Cardiac muscle cell (in vitro differentiated cells and primary cell): ENCODE data around the gene TGM1. TPM values are rescaled to one million over a fixed set of nuclear protein-coding genes. Genes with fewer than 3 reads are reported as not detected.

ENCODE experiments used
- DNase-seq, 2 donors: peaks; one replicate each; pipeline versions ENCODE4 v3.0.0 to v3.0.0-alpha.2; 2010 to 2017; ENCODE audit warnings: low read depth in 1 of 2, low spot score in 1 of 2
- H3K27ac ChIP-seq: fragments of 200-600 bp; sonication (generic); 2 replicates; pipeline ENCODE4 v1.5.1; 2016
- H3K27me3 ChIP-seq: fragments of 200-600 bp; sonication (generic); 2 replicates; pipeline ENCODE4 v1.6.0; 2016; ENCODE audit warnings: control low read depth
- H3K36me3 ChIP-seq: fragments of 200-600 bp; sonication (generic); 2 replicates; pipeline ENCODE4 v1.5.1; 2016; ENCODE audit warnings: control low read depth
- H3K4me1 ChIP-seq: fragments of 200-600 bp; sonication (generic); 2 replicates; pipeline ENCODE4 v1.8.1; 2017; ENCODE audit warnings: low read depth, mild to moderate bottlenecking, mixed run types
- H3K4me3 ChIP-seq: fragments of 200-600 bp; sonication (generic); 2 replicates; pipeline ENCODE4 v1.5.1; 2016; ENCODE audit warnings: mild to moderate bottlenecking
- H3K9me3 ChIP-seq: fragments of 200-600 bp; sonication (generic); 2 replicates; pipeline ENCODE4 v1.5.1; 2017; ENCODE audit warnings: low read depth, mild to moderate bottlenecking, control low read depth
- CTCF ChIP-seq: IDR thresholded peaks from 2 replicates; pipeline ENCODE4 v1.5.1; 2012; ENCODE audit warnings: low read depth, mild to moderate bottlenecking, low read length
- polyA plus RNA-seq: library from polyadenylated mRNA; unstranded; fragments of >200 nt; fragmentation: Nextera tagmentation; extraction: Ambion mirVana; gene quantifications from 2 replicates; pipeline ENCODE4 v1.2.1, GENCODE V29; 2016
- total RNA-seq: library from RNA; depleted of rRNA; stranded (reverse); fragments of >200 nt; gene quantifications from 2 replicates; pipeline ENCODE4 v1.2.3, GENCODE V29; 2016

The TGM1 gene
- total and polyA plus RNA-seq, 2 experiments from 2014 or later = 1.7 TPM; not detected in 1

- H3K36me3 ChIP-seq = no peaks in the 10 kb centered on the region
- DNase-seq = no peak
- no peaks in the 10 kb centered on the region for H3K9me3 ChIP-seq
- no peaks in the 10 kb centered on the region for H3K27me3 ChIP-seq
- no peak overlapping the region for H3K27ac ChIP-seq
- H3K4me3 ChIP-seq = no peak overlapping the region
- peaks cover 18% of the 10 kb centered on the region for H3K4me1 ChIP-seq
- no peak for TF ChIP-seq CTCF
Measured at GRCh38 chr14:24258548-24259265, 4.3 kb downstream of the TGM1 start.

GRCh38 chr14:24258119-24258518 is 4.9 kb downstream of the TGM1 start:
- TF ChIP-seq CTCF = no peak
- H3K27me3 ChIP-seq = no peaks in the 10 kb centered on the region
- peaks cover 18% of the 10 kb centered on the region for H3K4me1 ChIP-seq
- H3K4me3 ChIP-seq = no peak overlapping the region
- H3K27ac ChIP-seq = no peak overlapping the region
- H3K36me3 ChIP-seq = no peaks in the 10 kb centered on the region
- no peak for DNase-seq
- no peaks in the 10 kb centered on the region for H3K9me3 ChIP-seq

GRCh38 chr14:24256960-24257359 is 6.0 kb downstream of the TGM1 start:
- no peak for TF ChIP-seq CTCF
- no peak for DNase-seq
- H3K27me3 ChIP-seq = no peaks in the 10 kb centered on the region

GRCh38 chr14:24255931-24256711 is 6.9 kb downstream of the TGM1 start:
- DNase-seq = no peak
- no peak for TF ChIP-seq CTCF
- Histone ChIP-seq H3K36me3 (no peaks in the 10 kb centered on the region), H3K9me3 (no peaks in the 10 kb centered on the region), H3K27me3 (no peaks in the 10 kb centered on the region), H3K4me1 (peaks cover 18% of the 10 kb centered on the region), H3K4me3 (no peak overlapping the region), H3K27ac (no peak overlapping the region)

More at GRCh38 chr14:24256960-24257359, 6.0 kb downstream of the TGM1 start:
- Histone ChIP-seq H3K4me1 (peaks cover 18% of the 10 kb centered on the region), H3K4me3 (no peak overlapping the region), H3K36me3 (no peaks in the 10 kb centered on the region), H3K27ac (peak overlapping the region; percentile 74), H3K9me3 (no peaks in the 10 kb centered on the region)

- H3K27me3 ChIP-seq = no peaks in the 10 kb centered on the region
- no peak for TF ChIP-seq CTCF
Measured at GRCh38 chr14:24255438-24255837, 7.5 kb downstream of the TGM1 start.

More at GRCh38 chr14:24255438-24255837, 7.5 kb downstream of the TGM1 start:
- H3K9me3 ChIP-seq = no peaks in the 10 kb centered on the region
- H3K36me3 ChIP-seq = no peaks in the 10 kb centered on the region
- H3K27ac ChIP-seq = no peak overlapping the region
- peaks cover 18% of the 10 kb centered on the region for H3K4me1 ChIP-seq
- no peak for DNase-seq
- no peak overlapping the region for H3K4me3 ChIP-seq
